ENCODE results near the gene HOXA9.

DNA sequence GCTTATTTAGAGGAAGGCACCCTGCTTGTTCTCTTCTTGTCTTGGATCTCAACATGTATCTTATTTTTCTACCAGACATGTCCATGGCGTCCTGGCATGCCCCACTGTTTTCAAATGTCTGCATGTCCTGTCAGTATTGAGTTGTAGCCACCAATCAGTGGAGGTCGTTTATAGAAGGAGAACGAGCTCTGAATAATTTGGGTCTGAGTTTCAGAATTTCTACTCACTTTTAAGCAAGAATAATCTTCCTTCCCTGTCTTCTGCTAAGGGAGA is 37.5 kb upstream of the HOXA9 start:
- TF ChIP-seq, protein P1, sequence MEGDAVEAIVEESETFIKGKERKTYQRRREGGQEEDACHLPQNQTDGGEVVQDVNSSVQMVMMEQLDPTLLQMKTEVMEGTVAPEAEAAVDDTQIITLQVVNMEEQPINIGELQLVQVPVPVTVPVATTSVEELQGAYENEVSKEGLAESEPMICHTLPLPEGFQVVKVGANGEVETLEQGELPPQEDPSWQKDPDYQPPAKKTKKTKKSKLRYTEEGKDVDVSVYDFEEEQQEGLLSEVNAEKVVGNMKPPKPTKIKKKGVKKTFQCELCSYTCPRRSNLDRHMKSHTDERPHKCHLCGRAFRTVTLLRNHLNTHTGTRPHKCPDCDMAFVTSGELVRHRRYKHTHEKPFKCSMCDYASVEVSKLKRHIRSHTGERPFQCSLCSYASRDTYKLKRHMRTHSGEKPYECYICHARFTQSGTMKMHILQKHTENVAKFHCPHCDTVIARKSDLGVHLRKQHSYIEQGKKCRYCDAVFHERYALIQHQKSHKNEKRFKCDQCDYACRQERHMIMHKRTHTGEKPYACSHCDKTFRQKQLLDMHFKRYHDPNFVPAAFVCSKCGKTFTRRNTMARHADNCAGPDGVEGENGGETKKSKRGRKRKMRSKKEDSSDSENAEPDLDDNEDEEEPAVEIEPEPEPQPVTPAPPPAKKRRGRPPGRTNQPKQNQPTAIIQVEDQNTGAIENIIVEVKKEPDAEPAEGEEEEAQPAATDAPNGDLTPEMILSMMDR (IDR thresholded peaks at IDR 0.05): no peak
- no peak for TF ChIP-seq POLR2A (IDR thresholded peaks at IDR 0.05)
- TF ChIP-seq EP300 (IDR thresholded peaks at IDR 0.05): no peak
- no peak for TF ChIP-seq POLR2AphosphoS5 (IDR thresholded peaks at IDR 0.05)
